Osteocyte (in vitro differentiated cells): Measurements from ENCODE around the gene FBLN2. TPM values are rescaled to one million over a fixed set of nuclear protein-coding genes. Genes with fewer than 3 reads are reported as not detected.

Experiments
- DNase-seq: peaks from one replicate; pipeline ENCODE4 v3.0.0; 2021; ENCODE audit warnings: mixed read lengths; ENCODE audit not compliant: unreplicated experiment; ENCODE audit errors: extremely low spot score
- H3K27ac Mint-ChIP-seq: one replicate; pipeline ENCODE4 v1.8.0; 2021; ENCODE audit warnings: mild to moderate bottlenecking, mixed read lengths; ENCODE audit not compliant: unreplicated experiment
- H3K27me3 Mint-ChIP-seq: one replicate; pipeline ENCODE4 v1.8.0; 2021; ENCODE audit warnings: mixed read lengths; ENCODE audit not compliant: unreplicated experiment
- H3K36me3 Mint-ChIP-seq: one replicate; pipeline ENCODE4 v1.8.0; 2021; ENCODE audit warnings: mixed read lengths; ENCODE audit not compliant: unreplicated experiment
- H3K4me1 Mint-ChIP-seq: one replicate; pipeline ENCODE4 v1.8.0; 2021; ENCODE audit warnings: mixed read lengths; ENCODE audit not compliant: unreplicated experiment
- H3K4me3 Mint-ChIP-seq: one replicate; pipeline ENCODE4 v1.8.0; 2021; ENCODE audit warnings: mild to moderate bottlenecking, moderate library complexity, mixed read lengths; ENCODE audit not compliant: unreplicated experiment
- H3K9me3 Mint-ChIP-seq: one replicate; pipeline ENCODE4 v1.8.0; 2021; ENCODE audit warnings: mixed read lengths; ENCODE audit not compliant: unreplicated experiment
- CTCF ChIP-seq: fragments of 200-600 bp; sonication (generic); IDR thresholded peaks from 2 replicates; pipeline ENCODE4 v1.5.0; 2021; ENCODE audit warnings: antibody characterized with exemption, mild to moderate bottlenecking, moderate library complexity
- total RNA-seq: library from RNA; stranded (reverse); gene quantifications from 2 replicates; pipeline ENCODE4 v1.2.1, GENCODE V29; 2021

The FBLN2 gene
- total RNA-seq, 1 donor from 2014 or later, result 215 TPM

- Mint-ChIP-seq H3K9me3 (no peaks in the 10 kb centered on the region), H3K4me1 (peaks cover 73% of the 10 kb centered on the region), H3K4me3 (no peak overlapping the region), H3K36me3 (no peaks in the 10 kb centered on the region), H3K27me3 (no peaks in the 10 kb centered on the region), H3K27ac (peak overlapping the region; percentile 97)
- no peak for TF ChIP-seq CTCF
- no peak for DNase-seq
These were observed 13.4 kb upstream of the FBLN2 start for GRCh38 chr3:13535526-13535875.

- Mint-ChIP-seq H3K4me3 (no peak overlapping the region), H3K36me3 (peaks cover 2% of the 10 kb centered on the region), H3K27ac (peak overlapping the region; percentile 97), H3K9me3 (no peaks in the 10 kb centered on the region), H3K4me1 (peaks cover 77% of the 10 kb centered on the region), H3K27me3 (no peaks in the 10 kb centered on the region)
- no peak for DNase-seq
- TF ChIP-seq CTCF, result no peak
These were observed 13.0 kb upstream of the FBLN2 start for GRCh38 chr3:13535905-13536304.

- H3K9me3 Mint-ChIP-seq, result no peaks in the 10 kb centered on the region
- H3K4me3 Mint-ChIP-seq, result no peak overlapping the region
- no peak for DNase-seq
- H3K4me1 Mint-ChIP-seq, result peaks cover 83% of the 10 kb centered on the region
- no peaks in the 10 kb centered on the region for H3K27me3 Mint-ChIP-seq
- no peak for TF ChIP-seq CTCF
- H3K27ac Mint-ChIP-seq, result peak overlapping the region; percentile 97
- H3K36me3 Mint-ChIP-seq, result peaks cover 3% of the 10 kb centered on the region
These were observed 12.5 kb upstream of the FBLN2 start for GRCh38 chr3:13536432-13536831.

GRCh38 chr3:13536832-13537231 is 12.1 kb upstream of the FBLN2 start:
- H3K4me3 Mint-ChIP-seq, result no peak overlapping the region
- peaks cover 85% of the 10 kb centered on the region for H3K4me1 Mint-ChIP-seq
- H3K9me3 Mint-ChIP-seq, result no peaks in the 10 kb centered on the region
- no peak for TF ChIP-seq CTCF
- peak overlapping the region; percentile 97 for H3K27ac Mint-ChIP-seq
- H3K27me3 Mint-ChIP-seq, result no peaks in the 10 kb centered on the region
- H3K36me3 Mint-ChIP-seq, result peaks cover 3% of the 10 kb centered on the region
- DNase-seq, result no peak

- no peak overlapping the region for H3K4me3 Mint-ChIP-seq
- TF ChIP-seq CTCF, result no peak
- DNase-seq, result no peak
- peaks cover 87% of the 10 kb centered on the region for H3K4me1 Mint-ChIP-seq
- peak overlapping the region; percentile 97 for H3K27ac Mint-ChIP-seq
- no peaks in the 10 kb centered on the region for H3K9me3 Mint-ChIP-seq
- H3K27me3 Mint-ChIP-seq, result no peaks in the 10 kb centered on the region
- peaks cover 3% of the 10 kb centered on the region for H3K36me3 Mint-ChIP-seq
These were observed 11.5 kb upstream of the FBLN2 start for GRCh38 chr3:13537244-13537908.
